ENCODE results near the gene TAF1.

DNA sequence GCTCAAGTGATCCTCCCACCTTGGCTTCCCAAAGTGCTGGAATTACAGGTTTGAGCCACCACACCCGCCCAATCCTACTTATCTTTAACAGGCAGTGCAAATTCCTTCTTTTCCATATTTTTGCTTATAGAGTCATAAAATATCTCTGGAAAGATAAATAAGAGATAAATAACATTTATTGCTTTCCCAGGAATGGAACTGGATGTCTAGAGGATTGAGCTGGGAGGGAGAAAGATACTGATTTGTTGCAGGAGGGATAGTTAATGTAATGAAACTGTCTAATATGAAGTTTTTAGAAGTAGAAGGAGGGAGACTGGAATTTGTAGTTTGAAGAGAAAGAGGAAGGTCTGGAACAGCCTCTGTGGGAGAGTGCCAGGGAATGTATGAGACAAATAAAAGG lies 44.4 kb upstream of the TAF1 start:
- TF ChIP-seq, protein P1, sequence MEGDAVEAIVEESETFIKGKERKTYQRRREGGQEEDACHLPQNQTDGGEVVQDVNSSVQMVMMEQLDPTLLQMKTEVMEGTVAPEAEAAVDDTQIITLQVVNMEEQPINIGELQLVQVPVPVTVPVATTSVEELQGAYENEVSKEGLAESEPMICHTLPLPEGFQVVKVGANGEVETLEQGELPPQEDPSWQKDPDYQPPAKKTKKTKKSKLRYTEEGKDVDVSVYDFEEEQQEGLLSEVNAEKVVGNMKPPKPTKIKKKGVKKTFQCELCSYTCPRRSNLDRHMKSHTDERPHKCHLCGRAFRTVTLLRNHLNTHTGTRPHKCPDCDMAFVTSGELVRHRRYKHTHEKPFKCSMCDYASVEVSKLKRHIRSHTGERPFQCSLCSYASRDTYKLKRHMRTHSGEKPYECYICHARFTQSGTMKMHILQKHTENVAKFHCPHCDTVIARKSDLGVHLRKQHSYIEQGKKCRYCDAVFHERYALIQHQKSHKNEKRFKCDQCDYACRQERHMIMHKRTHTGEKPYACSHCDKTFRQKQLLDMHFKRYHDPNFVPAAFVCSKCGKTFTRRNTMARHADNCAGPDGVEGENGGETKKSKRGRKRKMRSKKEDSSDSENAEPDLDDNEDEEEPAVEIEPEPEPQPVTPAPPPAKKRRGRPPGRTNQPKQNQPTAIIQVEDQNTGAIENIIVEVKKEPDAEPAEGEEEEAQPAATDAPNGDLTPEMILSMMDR (IDR thresholded peaks at IDR 0.05): no peak
- no peak for TF ChIP-seq POLR2A (IDR thresholded peaks at IDR 0.05)

Measured in prostate gland (tissue), 2 donors.